GM10248 (cell line): ENCODE data around the gene CKAP2L.
"Not testable (repeated sequence)": the region's sequence is repeated elsewhere in the genome, so short reads cannot be mapped to it uniquely, and the experiment has no call there.

ENCODE experiments used
- CTCF ChIA-PET: fragments of 300-600 bp; sonication (Branson Sonifier 250); formaldehyde crosslinking; extraction: SDS; loops from one replicate; lab custom pipeline; 2021; ENCODE audit warnings: antibody characterized with exemption; lab: Yijun Ruan, JAX
- POLR2A ChIA-PET: fragments of 350-650 bp; sonication (Branson Sonifier 250); formaldehyde crosslinking; extraction: SDS; loops from one replicate; lab custom pipeline; 2020; ENCODE audit warnings: antibody characterized with exemption; lab: Yijun Ruan, JAX
- DNase-seq: peaks from one replicate; pipeline ENCODE4 v3.0.0; 2012; ENCODE audit errors: extremely low spot score
- TF ChIP-seq, protein P1 (sequence below): IDR thresholded peaks from 2 replicates; pipeline ENCODE4 v1.5.1; 2012; ENCODE audit warnings: mild to moderate bottlenecking, low read depth; ENCODE audit errors: extremely low read depth, missing control alignments, control extremely low read depth

Gene CKAP2L

DNA sequence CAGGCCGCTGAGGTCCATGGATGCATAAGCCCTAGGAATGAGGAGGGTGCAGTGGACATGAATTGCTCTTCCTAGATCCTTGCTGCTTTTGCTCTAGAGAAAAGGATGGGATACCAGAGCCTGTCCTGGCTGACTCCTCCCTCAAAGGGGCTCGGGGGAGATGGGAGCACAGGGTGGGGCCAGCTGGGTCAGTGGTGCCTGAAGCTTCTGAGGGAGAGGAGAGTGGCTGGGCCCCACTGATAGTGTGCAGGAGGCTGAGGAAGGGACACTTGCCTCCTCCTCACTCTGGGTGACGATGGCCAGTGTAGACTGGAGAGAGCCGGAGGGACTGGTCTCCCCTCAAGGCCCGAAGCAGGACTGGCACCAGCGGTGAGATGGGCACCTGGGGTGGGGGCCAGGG is 43.6 kb downstream of the CKAP2L start, which contains the start of gene NT5DC4:
TSS of gene NT5DC4 (plus strand) at position 236 of the 400 bp plus-strand sequence. CDS start at position 296, 60 bp downstream.
- POLR2A ChIA-PET, result no interaction called here
- TF ChIP-seq, protein P1, sequence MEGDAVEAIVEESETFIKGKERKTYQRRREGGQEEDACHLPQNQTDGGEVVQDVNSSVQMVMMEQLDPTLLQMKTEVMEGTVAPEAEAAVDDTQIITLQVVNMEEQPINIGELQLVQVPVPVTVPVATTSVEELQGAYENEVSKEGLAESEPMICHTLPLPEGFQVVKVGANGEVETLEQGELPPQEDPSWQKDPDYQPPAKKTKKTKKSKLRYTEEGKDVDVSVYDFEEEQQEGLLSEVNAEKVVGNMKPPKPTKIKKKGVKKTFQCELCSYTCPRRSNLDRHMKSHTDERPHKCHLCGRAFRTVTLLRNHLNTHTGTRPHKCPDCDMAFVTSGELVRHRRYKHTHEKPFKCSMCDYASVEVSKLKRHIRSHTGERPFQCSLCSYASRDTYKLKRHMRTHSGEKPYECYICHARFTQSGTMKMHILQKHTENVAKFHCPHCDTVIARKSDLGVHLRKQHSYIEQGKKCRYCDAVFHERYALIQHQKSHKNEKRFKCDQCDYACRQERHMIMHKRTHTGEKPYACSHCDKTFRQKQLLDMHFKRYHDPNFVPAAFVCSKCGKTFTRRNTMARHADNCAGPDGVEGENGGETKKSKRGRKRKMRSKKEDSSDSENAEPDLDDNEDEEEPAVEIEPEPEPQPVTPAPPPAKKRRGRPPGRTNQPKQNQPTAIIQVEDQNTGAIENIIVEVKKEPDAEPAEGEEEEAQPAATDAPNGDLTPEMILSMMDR, result no peak
- CTCF ChIA-PET, result interaction anchor here (11.4 kb wide), 1 partner anchor 91 kb away, joined by 416 read pairs; no protein-coding TSS in a partner anchor
- no peak for DNase-seq

- TF ChIP-seq, protein P1, result no peak
- DNase-seq, result no peak
- ChIA-PET POLR2A (no interaction called here), CTCF (interaction anchor here (0.9 to 1.6 kb wide), 8 partner anchors 8 to 819 kb away, joined by 3 to 5 read pairs (median 3); no protein-coding TSS in a partner anchor)
Observed at GRCh38 chr2:112718863-112719370, 45.5 kb downstream of the CKAP2L start.

- POLR2A ChIA-PET, CTCF ChIA-PET, DNase-seq: not testable (repeated sequence)
Observed at GRCh38 chr2:112716826-112717352, 47.5 kb downstream of the CKAP2L start.

GRCh38 chr2:112716094-112716493 is 48.3 kb downstream of the CKAP2L start:
- DNase-seq, POLR2A ChIA-PET: not testable (repeated sequence)
- CTCF ChIA-PET, result interaction anchor here (5.3 kb wide), 1 partner anchor 10 kb away, joined by 50 read pairs; no protein-coding TSS in a partner anchor

DNA sequence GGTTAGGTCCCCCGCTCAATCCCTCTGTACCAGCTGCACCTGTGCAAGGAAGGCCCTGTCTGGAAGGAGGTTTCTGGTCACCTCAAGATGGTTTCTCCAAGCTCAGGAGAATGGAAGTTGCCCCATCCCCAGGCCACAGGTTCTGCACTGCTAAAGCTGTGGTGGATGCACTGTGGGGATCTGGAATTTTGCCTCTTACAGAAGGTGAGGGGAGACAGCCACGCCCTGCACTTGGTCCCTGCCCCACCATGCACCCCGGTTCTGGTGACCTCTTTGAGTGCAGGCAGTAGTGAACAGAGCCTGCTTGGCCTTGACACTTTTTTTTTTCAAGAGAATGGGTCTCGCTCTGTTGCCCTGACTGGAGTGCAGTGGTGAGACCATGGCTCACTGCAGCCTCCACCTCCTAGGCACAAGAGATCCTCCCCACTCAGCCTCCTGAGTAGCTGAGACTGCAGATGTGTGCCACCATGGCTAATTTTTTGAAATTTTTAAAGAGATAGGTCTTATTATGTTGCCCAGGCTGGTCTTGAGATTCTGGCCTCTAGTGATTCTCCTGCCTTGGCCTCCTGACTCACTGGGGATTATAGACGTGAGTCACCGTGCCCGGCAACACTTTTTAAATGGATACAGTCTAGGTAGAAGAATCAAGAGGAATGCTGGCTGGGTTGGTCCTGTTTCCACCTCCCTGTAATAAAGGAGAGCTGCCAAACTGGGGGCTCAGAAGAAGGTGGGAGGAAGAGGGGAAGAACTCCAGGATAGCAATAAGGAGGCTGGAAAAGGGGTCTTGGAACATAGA is 49.4 kb downstream of the CKAP2L start:
- CTCF ChIA-PET, result interaction anchor here (5.3 kb wide), 1 partner anchor 11 kb away, joined by 50 read pairs; no protein-coding TSS in a partner anchor
- no peak for DNase-seq
- TF ChIP-seq, protein P1, result no peak
- POLR2A ChIA-PET, result no interaction called here

DNA sequence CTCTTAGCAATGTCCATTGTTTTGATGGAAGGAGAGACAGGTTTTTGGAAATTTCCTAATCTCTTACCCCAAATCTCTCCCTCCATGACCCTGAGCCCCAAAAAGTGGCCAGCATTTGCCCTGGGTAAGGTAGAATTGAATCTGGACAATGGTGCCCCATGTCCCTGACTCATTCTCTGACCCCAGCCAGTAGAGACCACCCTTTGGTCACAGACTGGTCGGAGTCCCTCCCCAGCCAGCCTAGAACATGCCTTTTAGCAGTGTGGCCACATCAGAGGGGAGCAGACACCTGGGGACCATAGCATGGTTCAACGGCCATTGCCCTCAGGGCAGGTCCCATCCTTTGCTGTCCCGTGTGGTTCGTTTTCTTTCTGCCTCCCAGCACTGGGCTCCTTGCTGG is 50.1 kb downstream of the CKAP2L start:
- TF ChIP-seq, protein P1, result no peak
- ChIA-PET POLR2A (no interaction called here), CTCF (interaction anchor here (5.3 kb wide), 1 partner anchor 12 kb away, joined by 50 read pairs; no protein-coding TSS in a partner anchor)
- DNase-seq, result no peak

DNA sequence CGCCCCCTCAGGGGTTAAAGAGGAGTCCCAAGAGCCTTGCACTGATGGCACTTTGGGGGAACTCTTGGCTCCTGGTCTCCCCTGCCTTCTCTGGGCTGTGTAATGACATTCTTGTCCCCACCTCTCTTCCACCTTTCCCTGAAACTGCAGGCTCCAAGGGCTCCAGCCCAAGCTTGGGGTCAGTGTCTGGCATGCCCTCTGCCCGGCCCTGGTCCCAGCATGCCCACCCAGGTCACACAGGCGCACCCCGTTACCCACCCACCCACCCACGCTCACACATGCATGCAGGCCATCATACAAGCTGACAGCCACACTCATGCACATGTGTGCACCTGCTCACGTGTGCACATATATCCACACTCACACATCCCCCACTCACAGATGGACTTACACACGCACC is 50.5 kb downstream of the CKAP2L start:
- no peak for DNase-seq
- ChIA-PET CTCF (interaction anchor here (5.3 kb wide), 1 partner anchor 12 kb away, joined by 50 read pairs; no protein-coding TSS in a partner anchor), POLR2A (no interaction called here)
- TF ChIP-seq, protein P1, result no peak
